Glomerular endothelial cell (primary cell): ENCODE data around the gene PTH1R. TPM values are rescaled to one million over a fixed set of nuclear protein-coding genes. Genes with fewer than 3 reads are reported as not detected.

ENCODE experiments used
- DNase-seq: peaks from one replicate; pipeline ENCODE4 v3.0.0-alpha.2; 2011; ENCODE audit warnings: low read depth, low spot score; ENCODE audit errors: extremely low read depth
- total RNA-seq: library from RNA; depleted of rRNA; stranded (reverse); fragments of >200 nt; gene quantifications from 2 replicates; pipeline ENCODE4 v1.2.3, GENCODE V29; 2015

Gene PTH1R
- total RNA-seq, 1 donor from 2014 or later = not detected

GRCh38 chr3:46926447-46926846 is 48.9 kb downstream of the PTH1R start:
- DNase-seq = no peak

GRCh38 chr3:46926871-46927717 is 49.6 kb downstream of the PTH1R start:
- DNase-seq = no peak

- DNase-seq = no peak
Observed at GRCh38 chr3:46927718-46928073, 50.2 kb downstream of the PTH1R start.

- no peak for DNase-seq
Observed at GRCh38 chr3:46928282-46928681, 50.8 kb downstream of the PTH1R start.

GRCh38 chr3:46929324-46929723 is 51.8 kb downstream of the PTH1R start:
- DNase-seq = no peak

- DNase-seq = no peak
Observed at GRCh38 chr3:46930166-46930944, 52.8 kb downstream of the PTH1R start.

GRCh38 chr3:46930945-46931403 is 53.5 kb downstream of the PTH1R start:
- DNase-seq = no peak

GRCh38 chr3:46931631-46932331 is 54.3 kb downstream of the PTH1R start:
- DNase-seq = no peak

GRCh38 chr3:46932455-46933225 is 55.1 kb downstream of the PTH1R start:
- no peak for DNase-seq

GRCh38 chr3:46933261-46933660 is 55.7 kb downstream of the PTH1R start:
- DNase-seq = no peak

GRCh38 chr3:46934072-46934471 is 56.6 kb downstream of the PTH1R start:
- DNase-seq = no peak

GRCh38 chr3:46934498-46935167 is 57.1 kb downstream of the PTH1R start:
- DNase-seq = no peak

GRCh38 chr3:46935168-46935858 is 57.8 kb downstream of the PTH1R start:
- peak; percentile 90 for DNase-seq

- no peak for DNase-seq
Observed at GRCh38 chr3:46935989-46936558, 58.6 kb downstream of the PTH1R start.

- no peak for DNase-seq
Observed at GRCh38 chr3:46936733-46937250, 59.3 kb downstream of the PTH1R start.

- no peak for DNase-seq
Observed at GRCh38 chr3:46938118-46938517, 60.6 kb downstream of the PTH1R start.

GRCh38 chr3:46939578-46940445 is 62.3 kb downstream of the PTH1R start:
- no peak for DNase-seq

- DNase-seq = no peak
Observed at GRCh38 chr3:46942076-46942475, 64.6 kb downstream of the PTH1R start.
